Measurements from ENCODE around the gene PDSS2.
A peak's percentile ranks its signal among the peaks of the same experiment; 100 is the strongest.

The PDSS2 gene

DNA sequence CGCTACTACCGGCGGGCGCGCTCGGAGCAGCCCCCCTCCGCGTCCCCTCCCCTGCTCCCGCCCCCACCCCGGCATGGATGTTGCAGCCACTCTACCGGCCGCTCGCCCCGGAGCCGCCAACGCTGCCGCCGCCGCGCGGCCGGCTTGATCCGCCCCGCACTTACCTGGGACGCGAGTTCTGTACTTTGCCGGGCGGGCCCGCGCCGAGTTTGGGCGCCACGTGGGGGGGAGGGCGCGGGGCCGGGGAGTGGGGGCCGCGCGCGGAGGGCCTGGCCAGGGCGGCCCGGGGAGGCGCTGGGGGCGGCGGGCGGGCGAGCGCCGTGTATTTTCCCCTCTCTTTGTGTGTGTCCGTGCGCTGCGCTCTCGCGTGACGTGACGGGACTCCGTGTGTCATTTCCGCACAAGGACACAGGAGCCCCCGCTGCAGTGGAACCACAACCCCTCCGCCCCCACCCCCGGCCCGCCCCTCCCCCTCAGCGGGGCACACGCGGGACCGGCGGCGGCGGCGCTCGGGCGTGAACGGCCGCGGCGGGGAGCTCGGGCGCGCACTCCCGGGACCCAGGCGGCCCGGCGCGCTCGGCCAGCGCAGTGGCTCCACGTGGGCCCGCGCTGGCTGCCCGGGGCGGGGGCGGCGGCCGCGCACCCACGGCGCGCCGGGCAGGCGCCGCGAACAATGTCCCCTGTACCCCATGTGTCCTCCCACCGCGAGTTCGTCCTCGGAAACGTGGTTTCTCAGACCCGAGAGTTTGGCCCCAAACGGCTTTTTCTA is 344.3 kb downstream of the PDSS2 start, which contains the start of gene BEND3:
BEND3 (minus strand) TSS at position 590 of the 769 bp plus-strand sequence. CDS start 16,230 bp downstream, outside the sequence.
- DNase-seq: peak; percentile 70

DNA sequence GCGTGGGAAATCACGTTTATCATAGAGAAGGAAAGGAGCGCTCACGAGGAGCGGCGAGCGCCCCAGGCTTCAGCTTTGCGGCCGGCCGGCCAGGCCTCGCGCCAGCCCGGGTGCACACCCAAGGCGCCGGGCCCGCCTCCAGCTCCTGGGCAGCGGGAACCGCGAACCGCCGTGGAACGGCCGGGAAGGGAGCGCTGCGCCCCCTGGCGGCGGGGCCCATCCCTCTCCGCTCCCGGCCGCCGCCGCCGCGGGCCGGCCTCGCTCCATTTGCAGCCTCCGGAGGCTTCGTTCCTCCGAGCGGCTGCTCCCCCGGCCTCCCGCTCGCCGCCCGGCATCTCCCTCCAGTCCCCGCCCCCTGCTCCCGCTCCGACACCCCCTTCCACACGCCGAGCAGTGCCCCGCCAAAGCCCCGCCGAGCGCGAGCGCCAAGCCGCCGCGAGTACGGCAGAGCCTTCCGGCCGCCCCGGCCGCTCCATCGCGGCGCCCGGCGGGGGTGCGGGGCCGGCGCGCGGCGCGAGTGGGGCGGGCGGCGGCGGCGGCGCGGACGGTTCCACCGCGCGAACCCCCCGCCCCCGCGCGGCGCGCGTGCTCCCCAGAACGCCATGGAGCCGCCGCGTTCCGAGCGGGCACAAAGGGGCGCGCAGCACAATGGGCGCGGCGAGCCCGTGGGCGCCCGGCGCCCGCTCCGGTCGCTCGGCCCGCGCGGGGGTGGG is 345.0 kb downstream of the PDSS2 start:
- peak; percentile 90 for DNase-seq

DNA sequence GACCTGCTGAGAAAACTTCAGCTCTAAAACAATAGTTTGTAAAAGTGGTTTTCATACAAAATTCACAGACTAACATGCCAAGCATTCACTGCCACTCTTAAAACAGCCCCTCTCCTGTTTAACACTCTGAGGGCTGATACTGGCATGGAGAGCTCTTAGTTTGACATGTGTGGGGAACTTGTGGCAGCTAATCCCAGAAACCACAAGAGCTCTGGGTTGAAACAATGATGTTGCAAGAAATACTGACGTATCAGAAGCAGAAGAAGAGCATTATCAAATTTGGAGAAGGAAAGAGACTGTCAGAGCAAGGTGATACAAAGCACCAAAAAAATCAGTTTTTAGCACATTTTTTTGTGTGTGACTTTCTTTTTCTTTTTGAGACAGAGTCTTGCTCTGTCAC is 349.2 kb downstream of the PDSS2 start:
- no peak for DNase-seq

DNA sequence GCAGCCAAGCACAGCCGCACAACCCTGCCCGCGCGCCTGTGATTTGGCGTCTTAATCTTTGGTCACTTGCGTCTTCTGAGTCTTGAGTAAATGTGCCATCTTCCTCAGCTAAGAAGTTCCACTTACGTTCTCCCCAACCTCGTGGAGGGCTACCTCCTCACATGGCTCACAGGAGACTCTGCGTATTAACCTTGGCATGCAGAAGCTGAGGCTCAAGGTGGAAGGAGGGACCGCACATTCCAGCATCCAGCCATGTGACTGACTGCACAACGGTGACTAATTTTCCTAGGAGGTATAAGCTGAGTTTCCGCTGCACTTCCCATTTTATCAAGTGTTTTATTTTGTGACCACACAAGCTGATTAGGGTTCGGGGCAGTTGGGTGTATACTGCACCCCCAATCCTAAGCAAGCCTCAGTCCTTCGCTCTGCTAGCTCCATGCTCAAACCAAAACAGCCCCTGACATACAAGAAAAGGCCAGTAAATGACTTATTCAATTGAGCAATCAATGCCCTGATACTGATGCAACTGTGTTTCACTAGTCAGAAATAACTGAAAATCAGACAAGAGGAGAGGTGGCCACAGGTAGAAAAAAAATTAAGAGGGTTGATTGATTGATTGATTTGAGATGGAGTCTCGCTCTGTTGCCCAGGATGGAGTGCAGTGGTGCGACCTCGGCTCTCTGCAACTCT is 351.0 kb downstream of the PDSS2 start:
- DNase-seq: no peak

DNA sequence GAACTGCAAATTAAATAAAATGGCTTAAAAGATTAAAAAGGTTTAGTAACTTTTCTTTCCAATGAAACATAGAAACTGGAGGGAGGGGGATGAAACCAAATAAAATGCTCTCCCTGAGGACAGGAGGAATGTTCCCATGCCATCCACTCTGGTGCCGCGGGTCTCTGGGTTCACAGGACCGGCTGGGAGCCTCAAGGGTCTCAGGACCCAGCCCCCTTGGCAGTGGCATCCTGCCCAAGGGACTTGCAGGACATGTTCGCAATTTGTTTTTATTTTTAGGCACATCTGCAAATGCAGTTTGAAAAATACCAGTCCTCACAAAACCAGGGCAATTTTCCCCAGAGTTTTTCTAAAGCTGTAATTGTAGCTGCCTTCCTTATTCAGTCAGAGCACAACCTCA is 351.6 kb downstream of the PDSS2 start:
- DNase-seq: no peak

DNA sequence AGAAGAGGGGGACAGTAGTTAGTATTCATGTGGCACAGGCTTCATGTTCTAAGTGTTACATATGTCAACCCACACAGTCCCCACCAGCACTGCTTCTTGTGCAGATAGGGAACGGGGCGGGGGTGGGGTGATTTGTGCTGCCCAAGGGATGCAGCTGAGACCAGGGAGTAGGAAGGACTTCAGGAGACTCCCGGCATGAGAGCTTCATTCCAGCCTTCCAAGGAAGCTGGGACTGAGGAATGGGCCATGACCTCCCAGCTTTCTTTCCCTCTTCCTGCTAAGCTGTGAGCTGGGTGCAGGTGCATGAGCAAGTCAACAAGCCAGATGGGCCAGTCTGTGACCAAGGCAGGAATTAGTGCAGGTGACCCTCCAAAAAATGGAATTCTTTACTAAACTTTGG is 353.2 kb downstream of the PDSS2 start:
- DNase-seq: no peak

DNA sequence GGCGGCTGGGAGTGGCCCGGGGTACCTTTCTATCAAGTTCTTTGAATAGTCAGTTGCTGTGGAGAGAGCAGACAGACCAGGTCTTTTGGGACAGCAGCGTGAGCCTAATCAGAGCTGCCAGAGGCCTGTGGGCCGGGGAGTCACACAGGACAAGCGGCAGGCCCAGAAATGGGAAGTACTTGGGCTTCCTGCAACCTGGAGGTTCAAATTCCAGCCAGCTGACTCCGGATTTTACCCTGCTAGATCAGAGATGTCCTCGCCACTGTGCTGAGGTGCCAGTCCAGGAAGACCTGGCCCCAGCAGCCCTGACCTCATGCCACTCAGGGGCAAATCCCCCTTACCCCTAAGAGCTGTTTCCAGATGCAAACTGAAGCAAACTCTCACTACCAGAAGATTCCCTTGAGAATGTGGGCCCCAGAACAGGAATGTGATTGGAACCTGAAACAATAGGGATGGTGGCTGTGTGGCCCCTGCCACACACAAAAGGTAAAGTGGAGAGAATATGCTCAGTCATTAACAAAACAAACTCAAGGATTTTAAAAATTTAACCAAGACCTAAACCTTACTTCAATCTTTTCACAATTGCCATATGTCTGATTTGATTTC is 353.8 kb downstream of the PDSS2 start:
- DNase-seq: no peak

DNA sequence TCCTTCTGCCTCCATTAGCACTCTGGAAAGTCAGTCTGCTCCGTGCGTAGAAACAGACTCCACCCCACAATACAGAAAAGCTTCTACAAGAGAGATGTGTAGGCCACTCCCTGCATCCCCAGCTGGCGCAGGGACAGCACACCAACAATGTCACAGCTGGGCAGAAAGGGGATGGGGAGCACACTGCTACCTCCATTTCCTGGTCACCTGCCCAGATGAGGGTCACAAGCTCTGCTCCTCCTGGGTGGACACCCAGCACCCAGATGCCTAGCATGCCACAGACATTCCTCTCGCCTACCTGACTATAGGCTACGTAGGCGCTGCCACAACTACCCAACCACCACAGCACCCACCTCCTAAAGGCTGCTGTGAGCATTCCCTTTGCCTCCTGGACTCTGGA is 356.3 kb downstream of the PDSS2 start:
- DNase-seq: no peak
